Endothelial cell (in vitro differentiated cells): ENCODE data around the gene SYNGR2. TPM values are rescaled to one million over a fixed set of nuclear protein-coding genes. Genes with fewer than 3 reads are reported as not detected.
A peak's percentile ranks its signal among the peaks of the same experiment; 100 is the strongest.

ENCODE experiments used
- DNase-seq: peaks from one replicate; pipeline ENCODE4 v3.0.0; 2021; ENCODE audit warnings: low spot score
- H3K27ac Mint-ChIP-seq: one replicate; pipeline ENCODE4 v1.8.0; 2021; ENCODE audit warnings: mixed read lengths, inconsistent platforms; ENCODE audit not compliant: unreplicated experiment
- H3K27me3 Mint-ChIP-seq: one replicate; pipeline ENCODE4 v1.8.0; 2021; ENCODE audit warnings: mild to moderate bottlenecking, moderate library complexity, mixed read lengths, inconsistent platforms; ENCODE audit not compliant: unreplicated experiment
- H3K36me3 Mint-ChIP-seq: one replicate; pipeline ENCODE4 v1.8.0; 2021; ENCODE audit warnings: mild to moderate bottlenecking, low read depth, mixed read lengths, inconsistent platforms; ENCODE audit not compliant: unreplicated experiment
- H3K4me1 Mint-ChIP-seq: one replicate; pipeline ENCODE4 v1.8.0; 2021; ENCODE audit warnings: mild to moderate bottlenecking, mixed read lengths, inconsistent platforms; ENCODE audit not compliant: unreplicated experiment
- H3K4me3 Mint-ChIP-seq: one replicate; pipeline ENCODE4 v1.8.0; 2021; ENCODE audit warnings: mild to moderate bottlenecking, mixed read lengths, inconsistent platforms; ENCODE audit not compliant: unreplicated experiment
- H3K9me3 Mint-ChIP-seq: one replicate; pipeline ENCODE4 v1.8.0; 2021; ENCODE audit warnings: mixed read lengths, inconsistent platforms; ENCODE audit not compliant: unreplicated experiment
- total RNA-seq: library from RNA; stranded (reverse); fragmentation: NEBNext Ultra II Directional; extraction: Animal tissue kit (Norgen Biotek cat#: 25700); gene quantifications from one replicate; pipeline ENCODE4 v1.2.1, GENCODE V29; 2021; ENCODE audit not compliant: unreplicated experiment
- TF ChIP-seq, protein P1 (sequence below): fragments of 200-600 bp; sonication (generic); IDR thresholded peaks from one replicate; pipeline ENCODE4 v1.5.0; 2021; ENCODE audit warnings: antibody characterized with exemption; ENCODE audit not compliant: unreplicated experiment

SYNGR2 gene
- total RNA-seq, 1 donor from 2014 or later: 72.6 TPM

DNA sequence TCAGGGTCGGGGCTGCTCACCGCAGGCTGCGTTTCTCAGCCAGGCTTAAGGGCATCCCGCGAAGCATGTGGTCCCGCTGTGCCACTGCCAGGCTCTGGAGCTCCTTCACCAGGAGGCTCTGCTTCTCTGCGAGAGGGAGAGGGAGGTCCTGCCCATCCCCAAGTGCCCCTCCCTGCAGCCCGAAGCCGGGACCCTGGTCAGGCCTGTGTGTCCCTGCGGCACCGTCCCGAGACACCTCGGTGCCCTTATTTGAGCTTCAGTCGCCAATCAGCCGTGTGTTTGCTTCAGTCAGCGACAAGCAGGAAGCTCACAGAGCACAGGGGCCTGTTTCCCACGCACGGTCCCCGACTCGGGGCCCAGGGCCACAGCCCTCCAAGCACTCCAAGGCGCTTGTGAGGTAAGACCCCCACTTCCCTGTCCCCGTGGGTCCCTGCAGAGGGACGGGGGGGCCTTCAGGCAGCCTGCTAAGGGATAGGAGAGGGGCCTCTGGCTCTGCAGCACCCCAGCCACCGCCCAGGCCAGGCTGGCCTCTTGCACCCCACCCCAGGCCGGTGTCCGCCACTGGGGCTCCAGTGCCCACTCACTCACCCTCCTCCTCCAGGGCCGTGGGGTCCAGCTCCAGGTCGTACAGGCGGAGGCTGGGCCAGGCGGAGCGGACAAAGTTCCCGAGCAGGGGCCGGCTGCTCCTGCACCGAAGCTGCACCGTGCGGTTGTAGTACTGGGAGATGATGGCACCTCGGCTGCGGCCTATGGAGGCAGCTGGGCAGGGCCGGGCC is 43.1 kb upstream of the SYNGR2 start:
- Mint-ChIP-seq H3K4me1 (peaks cover 27% of the 10 kb centered on the region), H3K27ac (no peak overlapping the region), H3K36me3 (peaks cover 15% of the 10 kb centered on the region), H3K27me3 (peaks cover 1% of the 10 kb centered on the region), H3K9me3 (no peaks in the 10 kb centered on the region), H3K4me3 (no peak overlapping the region)
- TF ChIP-seq, protein P1, sequence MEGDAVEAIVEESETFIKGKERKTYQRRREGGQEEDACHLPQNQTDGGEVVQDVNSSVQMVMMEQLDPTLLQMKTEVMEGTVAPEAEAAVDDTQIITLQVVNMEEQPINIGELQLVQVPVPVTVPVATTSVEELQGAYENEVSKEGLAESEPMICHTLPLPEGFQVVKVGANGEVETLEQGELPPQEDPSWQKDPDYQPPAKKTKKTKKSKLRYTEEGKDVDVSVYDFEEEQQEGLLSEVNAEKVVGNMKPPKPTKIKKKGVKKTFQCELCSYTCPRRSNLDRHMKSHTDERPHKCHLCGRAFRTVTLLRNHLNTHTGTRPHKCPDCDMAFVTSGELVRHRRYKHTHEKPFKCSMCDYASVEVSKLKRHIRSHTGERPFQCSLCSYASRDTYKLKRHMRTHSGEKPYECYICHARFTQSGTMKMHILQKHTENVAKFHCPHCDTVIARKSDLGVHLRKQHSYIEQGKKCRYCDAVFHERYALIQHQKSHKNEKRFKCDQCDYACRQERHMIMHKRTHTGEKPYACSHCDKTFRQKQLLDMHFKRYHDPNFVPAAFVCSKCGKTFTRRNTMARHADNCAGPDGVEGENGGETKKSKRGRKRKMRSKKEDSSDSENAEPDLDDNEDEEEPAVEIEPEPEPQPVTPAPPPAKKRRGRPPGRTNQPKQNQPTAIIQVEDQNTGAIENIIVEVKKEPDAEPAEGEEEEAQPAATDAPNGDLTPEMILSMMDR: no peak
- no peak for DNase-seq

DNA sequence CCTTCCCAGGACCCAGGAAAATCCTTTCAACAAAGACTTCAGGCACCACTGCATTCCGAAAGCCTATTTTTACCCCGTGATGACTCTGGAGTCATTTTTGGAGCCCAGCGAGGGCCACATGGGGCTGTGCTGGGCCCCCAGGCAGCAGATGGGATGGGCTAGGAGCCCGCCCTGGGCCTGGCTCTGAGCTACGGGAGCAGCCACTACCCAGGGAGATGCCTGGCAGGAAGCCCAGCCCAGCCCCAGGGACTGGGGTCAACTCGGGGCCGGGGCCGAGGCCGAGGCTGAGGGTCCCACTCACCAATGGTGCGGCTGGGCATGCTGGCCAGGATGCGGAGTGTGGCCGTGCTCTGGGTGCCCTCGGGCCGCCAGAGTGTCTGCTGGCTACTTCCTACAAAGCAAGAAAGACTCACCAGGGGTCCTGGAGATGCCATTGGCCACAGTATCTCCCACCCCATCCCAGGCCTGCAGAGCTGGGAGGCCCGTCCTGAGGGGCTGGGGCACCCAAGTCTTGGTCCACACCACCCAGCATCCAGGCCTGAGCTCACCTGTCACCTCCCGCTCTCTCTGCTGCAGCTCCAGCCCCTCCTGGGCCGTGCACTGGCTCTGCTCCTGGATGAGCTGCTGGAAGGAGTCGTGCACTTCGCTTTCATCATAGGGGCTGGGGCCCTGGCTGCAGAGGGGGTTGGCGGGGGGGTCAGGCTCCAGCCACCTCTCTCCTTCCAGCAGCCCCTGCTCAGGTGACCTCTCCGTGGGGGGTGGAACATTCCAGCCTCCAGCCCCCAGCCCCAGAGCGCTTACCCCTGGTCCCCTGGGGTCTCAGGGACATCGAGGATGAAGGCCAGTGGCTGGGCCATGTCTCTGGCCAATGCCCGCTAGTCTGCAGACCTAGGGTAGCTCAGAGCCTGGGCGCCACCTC is 42.1 kb upstream of the SYNGR2 start:
- Mint-ChIP-seq H3K27ac (no peak overlapping the region), H3K4me1 (peaks cover 36% of the 10 kb centered on the region), H3K36me3 (peaks cover 15% of the 10 kb centered on the region), H3K27me3 (peaks cover 1% of the 10 kb centered on the region), H3K9me3 (no peaks in the 10 kb centered on the region), H3K4me3 (no peak overlapping the region)
- TF ChIP-seq, protein P1: no peak
- no peak for DNase-seq

DNA sequence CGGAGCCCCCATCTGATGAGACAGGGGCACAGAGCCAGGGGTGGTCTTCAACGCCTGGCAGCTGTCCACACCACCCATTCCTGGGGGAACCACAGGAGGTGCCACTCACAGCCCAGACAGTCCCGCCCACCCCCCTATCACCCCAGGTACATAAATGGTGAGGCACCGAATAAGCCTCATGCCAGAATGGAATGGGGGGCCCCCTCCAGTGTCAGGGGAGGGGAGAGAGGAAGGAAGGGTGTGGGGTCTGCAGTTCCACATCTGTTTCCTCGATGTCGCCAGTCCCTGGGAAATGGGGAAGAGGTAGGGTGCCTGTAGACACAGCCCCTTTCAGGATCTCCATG is 41.5 kb upstream of the SYNGR2 start:
- peak overlapping the region; percentile 81 for H3K27ac Mint-ChIP-seq
- DNase-seq: no peak
- no peaks in the 10 kb centered on the region for H3K9me3 Mint-ChIP-seq
- H3K4me3 Mint-ChIP-seq: peak overlapping the region; percentile 93
- H3K4me1 Mint-ChIP-seq: peaks cover 36% of the 10 kb centered on the region
- H3K36me3 Mint-ChIP-seq: peaks cover 15% of the 10 kb centered on the region
- H3K27me3 Mint-ChIP-seq: peaks cover 1% of the 10 kb centered on the region
- TF ChIP-seq, protein P1: no peak

DNA sequence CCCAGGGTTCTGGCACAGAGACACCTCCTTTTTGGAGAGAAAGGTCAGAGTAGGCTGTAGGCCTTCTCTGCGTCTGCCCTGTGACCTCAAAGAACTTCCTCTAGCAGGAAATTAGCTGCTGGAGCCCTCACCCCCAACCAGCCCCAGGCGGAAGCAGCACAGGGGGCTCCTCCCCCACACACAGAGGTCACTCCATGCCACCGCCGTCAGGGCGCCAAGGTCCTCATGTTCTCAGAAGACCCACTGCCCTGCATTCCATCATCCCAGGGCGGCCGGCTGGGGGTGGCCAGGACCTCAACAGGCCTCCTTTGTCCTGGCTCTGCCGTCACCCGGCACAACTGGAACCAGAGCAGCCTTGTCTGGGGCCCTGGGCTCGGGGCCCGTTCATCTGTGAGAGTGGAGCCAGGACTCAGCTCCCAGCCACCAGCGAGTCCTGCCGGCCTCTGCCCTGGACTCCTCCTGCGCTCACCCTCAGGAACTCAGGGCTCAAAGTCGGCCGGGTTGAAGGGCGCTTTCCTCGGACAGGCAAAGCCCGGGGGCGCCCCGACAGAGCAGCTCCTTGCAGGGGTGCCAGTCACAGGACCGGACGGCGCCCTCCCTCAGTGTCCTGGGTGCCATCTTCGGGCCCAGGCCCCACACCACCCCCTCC is 41.0 kb upstream of the SYNGR2 start:
- Mint-ChIP-seq H3K27ac (peak overlapping the region; percentile 81), H3K4me3 (peak overlapping the region; percentile 93), H3K27me3 (peaks cover 1% of the 10 kb centered on the region), H3K9me3 (no peaks in the 10 kb centered on the region), H3K4me1 (peaks cover 36% of the 10 kb centered on the region), H3K36me3 (peaks cover 15% of the 10 kb centered on the region)
- peak; percentile 53 for DNase-seq
- TF ChIP-seq, protein P1: no peak
